Measurements from ENCODE around the gene LYRM4.

Gene LYRM4

GRCh38 chr6:5219011-5219691 is 41.6 kb downstream of the LYRM4 start:
- no peaks in the 10 kb centered on the region for H3K27me3 ChIP-seq (ENCODE audit: insufficient read depth, low read depth)
- no peak overlapping the region for H3K9ac ChIP-seq
- no peak overlapping the region for H2AFZ ChIP-seq (ENCODE audit: low read depth)
- H3K4me2 ChIP-seq: no peak overlapping the region
- H3K4me3 ChIP-seq (IDR thresholded peaks at IDR 0.05; ENCODE audit: insufficient read depth, low read depth, low read length): no peak overlapping the region
- TF ChIP-seq CTCF (conservative IDR thresholded peaks at IDR 0.05; ENCODE audit: low read depth, low read length): no peak
- no peak overlapping the region for H3K27ac ChIP-seq
- H4K20me1 ChIP-seq (ENCODE audit: insufficient read depth): no peaks in the 10 kb centered on the region
- no peaks in the 10 kb centered on the region for H3K4me1 ChIP-seq (ENCODE audit: low read depth, poor library complexity, severe bottlenecking)
- H3K79me2 ChIP-seq (ENCODE audit: insufficient read depth, low read depth): no peaks in the 10 kb centered on the region
- no peaks in the 10 kb centered on the region for H3K36me3 ChIP-seq (ENCODE audit: insufficient read depth)

GRCh38 chr6:5217356-5217755 is 43.4 kb downstream of the LYRM4 start:
- no peak overlapping the region for H3K4me2 ChIP-seq
- no peak for TF ChIP-seq CTCF (conservative IDR thresholded peaks at IDR 0.05; ENCODE audit: low read depth, low read length)
- H2AFZ ChIP-seq (ENCODE audit: low read depth): no peak overlapping the region
- no peaks in the 10 kb centered on the region for H3K36me3 ChIP-seq (ENCODE audit: insufficient read depth)
- no peaks in the 10 kb centered on the region for H3K4me1 ChIP-seq (ENCODE audit: low read depth, poor library complexity, severe bottlenecking)
- H3K4me3 ChIP-seq (IDR thresholded peaks at IDR 0.05; ENCODE audit: insufficient read depth, low read depth, low read length): no peak overlapping the region
- H4K20me1 ChIP-seq (ENCODE audit: insufficient read depth): no peaks in the 10 kb centered on the region
- no peak overlapping the region for H3K27ac ChIP-seq
- no peaks in the 10 kb centered on the region for H3K79me2 ChIP-seq (ENCODE audit: insufficient read depth, low read depth)
- no peaks in the 10 kb centered on the region for H3K27me3 ChIP-seq (ENCODE audit: insufficient read depth, low read depth)
- H3K9ac ChIP-seq: no peak overlapping the region

GRCh38 chr6:5215799-5216198 is 45.0 kb downstream of the LYRM4 start:
- no peak for TF ChIP-seq CTCF (conservative IDR thresholded peaks at IDR 0.05; ENCODE audit: low read depth, low read length)
- Histone ChIP-seq H3K4me3 (IDR thresholded peaks at IDR 0.05; ENCODE audit: insufficient read depth, low read depth, low read length) (no peak overlapping the region), H3K36me3 (ENCODE audit: insufficient read depth) (no peaks in the 10 kb centered on the region), H2AFZ (ENCODE audit: low read depth) (no peak overlapping the region), H3K4me1 (ENCODE audit: low read depth, poor library complexity, severe bottlenecking) (no peaks in the 10 kb centered on the region), H4K20me1 (ENCODE audit: insufficient read depth) (no peaks in the 10 kb centered on the region), H3K9ac (no peak overlapping the region), H3K79me2 (ENCODE audit: insufficient read depth, low read depth) (no peaks in the 10 kb centered on the region), H3K27ac (no peak overlapping the region), H3K27me3 (ENCODE audit: insufficient read depth, low read depth) (no peaks in the 10 kb centered on the region), H3K4me2 (no peak overlapping the region)

GRCh38 chr6:5215159-5215558 is 45.6 kb downstream of the LYRM4 start:
- TF ChIP-seq CTCF (conservative IDR thresholded peaks at IDR 0.05; ENCODE audit: low read depth, low read length): no peak
- no peaks in the 10 kb centered on the region for H3K36me3 ChIP-seq (ENCODE audit: insufficient read depth)
- H2AFZ ChIP-seq (ENCODE audit: low read depth): no peak overlapping the region
- H3K4me3 ChIP-seq (IDR thresholded peaks at IDR 0.05; ENCODE audit: insufficient read depth, low read depth, low read length): no peak overlapping the region
- no peaks in the 10 kb centered on the region for H4K20me1 ChIP-seq (ENCODE audit: insufficient read depth)
- no peaks in the 10 kb centered on the region for H3K79me2 ChIP-seq (ENCODE audit: insufficient read depth, low read depth)
- no peak overlapping the region for H3K4me2 ChIP-seq
- no peaks in the 10 kb centered on the region for H3K4me1 ChIP-seq (ENCODE audit: low read depth, poor library complexity, severe bottlenecking)
- H3K27me3 ChIP-seq (ENCODE audit: insufficient read depth, low read depth): no peaks in the 10 kb centered on the region
- no peak overlapping the region for H3K27ac ChIP-seq
- H3K9ac ChIP-seq: no peak overlapping the region
